HG03469 (cell line): ENCODE results near the gene CTTNBP2NL.
A peak's percentile ranks its signal among the peaks of the same experiment; 100 is the strongest.
"Not testable (repeated sequence)": the region's sequence is repeated elsewhere in the genome, so short reads cannot be mapped to it uniquely, and the experiment has no call there.

ENCODE experiments used
- ATAC-seq: cut with Tn5 transposase; IDR thresholded peaks from one replicate; pipeline ENCODE4 v1.9.1; 2021; ENCODE audit warnings: mild to moderate bottlenecking, moderate library complexity, moderate number of reproducible peaks; ENCODE audit not compliant: unreplicated experiment

Gene CTTNBP2NL

DNA sequence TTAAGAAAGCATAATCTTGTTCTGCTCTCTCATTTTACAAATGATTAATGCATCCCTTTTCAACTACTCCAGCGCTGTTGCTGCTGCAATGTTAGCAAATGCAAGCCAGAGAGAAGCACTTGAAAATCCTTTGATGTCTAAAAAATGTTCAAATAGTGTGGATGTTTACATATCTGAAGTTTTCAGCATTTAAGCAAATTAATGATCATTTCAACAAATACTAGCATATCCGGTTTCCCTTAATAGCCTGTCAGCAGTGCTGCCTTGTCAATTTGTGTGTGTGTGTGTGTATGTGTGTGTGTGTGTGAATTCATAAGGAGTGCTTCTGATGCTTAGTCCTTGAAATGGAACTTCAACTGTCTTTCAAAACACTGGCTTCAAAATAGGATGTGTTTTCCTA is 64.6 kb downstream of the CTTNBP2NL start:
- ATAC-seq, result no peak

DNA sequence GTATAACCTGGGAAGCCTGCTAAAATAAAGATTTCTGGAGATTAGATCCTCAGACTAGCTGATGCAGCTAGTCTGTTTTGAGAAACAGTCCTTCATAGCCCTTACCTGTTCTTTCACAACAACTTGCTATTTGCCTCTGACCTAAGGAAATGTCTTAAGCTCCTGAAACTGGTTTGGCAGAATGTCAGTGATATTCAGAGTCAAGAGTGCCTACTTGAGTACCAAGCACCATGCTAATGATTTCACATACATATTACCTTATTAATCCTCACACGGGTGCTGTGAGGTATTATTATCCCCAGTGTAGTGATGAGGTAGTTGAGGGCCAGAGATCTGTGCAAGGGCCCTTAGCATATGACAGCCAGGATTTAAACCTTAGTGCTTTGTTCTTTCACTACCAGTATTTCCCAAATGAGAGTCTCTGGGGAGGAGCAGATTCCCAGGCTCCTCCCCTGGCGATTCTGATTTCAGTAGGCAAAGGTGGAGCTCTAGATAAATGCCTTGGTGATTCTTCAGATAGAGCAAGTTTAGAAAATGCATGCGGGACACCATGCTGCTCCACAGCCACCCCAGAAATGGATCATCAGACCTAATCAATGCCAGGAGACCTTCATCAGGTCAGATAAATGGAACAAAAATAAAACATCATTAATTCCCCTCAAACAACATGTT is 65.3 kb downstream of the CTTNBP2NL start:
- ATAC-seq, result no peak

DNA sequence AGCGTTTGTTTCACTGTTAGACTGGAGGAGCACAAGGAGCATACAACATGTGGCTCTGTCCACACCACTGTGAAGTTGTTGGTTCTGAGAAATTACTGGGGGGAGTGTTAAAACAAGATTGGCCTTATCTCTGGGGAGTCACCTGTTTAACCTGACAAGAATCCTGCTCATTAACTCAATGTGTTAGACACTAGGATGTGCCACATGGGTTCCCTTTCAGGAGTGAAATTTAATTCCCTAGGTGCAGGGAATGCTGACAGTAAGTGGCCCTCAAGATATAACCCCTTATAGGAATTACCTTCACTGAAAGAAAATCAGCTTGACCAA is 66.9 kb downstream of the CTTNBP2NL start:
- no peak for ATAC-seq

DNA sequence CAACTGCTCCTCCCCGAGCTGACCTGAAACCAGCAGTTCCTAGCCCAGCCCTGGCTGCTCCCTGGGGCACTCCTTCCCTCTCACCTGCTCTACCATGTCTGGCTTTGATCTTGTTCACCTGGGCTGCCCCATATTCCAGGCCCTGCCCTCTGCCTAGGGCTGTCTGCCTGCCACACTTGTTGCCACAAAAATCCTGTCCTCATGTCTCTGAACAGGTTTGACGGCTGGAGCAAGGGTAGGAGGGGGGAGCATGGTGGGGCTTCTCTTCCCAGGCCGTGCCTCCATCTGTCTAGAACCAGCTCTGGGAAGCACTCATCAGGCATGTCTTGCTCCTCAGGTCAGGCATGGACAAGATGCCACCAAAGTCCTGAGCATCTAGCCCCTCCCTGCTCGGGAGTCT is 68.5 kb downstream of the CTTNBP2NL start:
- no peak for ATAC-seq

DNA sequence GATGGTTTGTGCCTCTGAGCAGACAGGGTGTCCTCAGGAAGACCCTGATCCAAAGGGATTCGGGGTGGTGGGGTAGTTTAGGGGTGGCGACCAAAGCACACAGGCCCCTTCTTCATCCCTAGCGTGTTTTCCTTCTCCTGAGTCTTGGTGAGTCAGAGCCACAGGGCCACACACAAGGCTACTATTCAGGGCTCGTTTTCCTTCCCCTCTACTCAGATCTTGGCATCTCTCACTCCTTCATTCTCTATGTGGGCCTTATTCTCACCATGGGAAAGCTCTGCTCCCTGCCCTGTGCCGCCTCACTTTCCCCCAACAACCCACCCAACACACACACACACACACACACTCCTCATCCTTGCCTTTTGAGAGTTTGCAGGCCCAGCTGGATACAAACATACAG is 69.1 kb downstream of the CTTNBP2NL start:
- ATAC-seq, result no peak

DNA sequence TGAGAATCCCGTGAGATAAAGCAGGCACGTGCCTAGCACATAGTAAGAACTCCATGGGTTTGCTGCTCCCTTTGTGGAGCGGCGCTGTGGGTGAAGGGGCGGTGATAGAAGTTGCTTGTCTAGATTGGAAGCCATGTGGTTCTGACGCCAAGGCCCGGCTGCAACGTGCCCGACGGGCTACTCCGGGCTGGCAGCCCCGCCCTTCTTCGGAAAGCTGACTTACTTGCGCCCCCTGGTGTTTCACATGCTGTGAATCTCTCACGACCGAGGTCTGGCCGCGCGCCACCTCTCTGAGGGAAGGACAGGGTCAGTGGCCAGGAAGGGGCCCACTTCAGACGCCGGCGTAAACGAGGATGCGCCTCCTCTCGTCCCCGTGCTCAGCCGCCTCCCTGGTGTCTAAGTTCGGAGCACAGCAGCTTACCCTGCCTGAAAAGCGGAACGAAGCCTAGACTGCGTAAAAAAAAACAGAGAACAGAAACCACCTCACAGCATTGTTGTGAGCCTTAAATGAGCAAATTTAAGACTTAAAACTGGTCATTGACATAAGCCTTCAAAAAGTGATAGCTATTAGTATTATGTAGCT is 70.2 kb downstream of the CTTNBP2NL start:
- ATAC-seq, result peak; percentile 52

DNA sequence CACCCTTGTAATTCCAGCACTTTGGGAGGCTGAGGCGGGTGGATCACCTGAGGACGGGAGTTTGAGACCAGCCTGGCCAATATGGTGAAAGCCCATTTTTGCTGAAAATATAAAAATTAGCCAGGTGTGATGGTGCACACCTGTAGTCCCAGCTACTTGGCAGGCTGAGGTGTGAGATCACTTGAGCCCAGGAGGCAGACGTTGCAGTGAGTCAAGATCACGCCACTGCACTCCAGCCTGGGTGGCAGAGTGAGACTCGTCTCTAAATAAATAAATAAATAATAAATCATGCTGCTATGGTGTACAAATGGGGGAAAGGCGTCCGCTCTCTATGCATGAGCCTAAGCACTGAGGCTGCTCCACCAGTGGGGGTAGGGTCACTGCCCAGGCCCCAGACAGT is 74.3 kb downstream of the CTTNBP2NL start:
- not testable (repeated sequence) for ATAC-seq

DNA sequence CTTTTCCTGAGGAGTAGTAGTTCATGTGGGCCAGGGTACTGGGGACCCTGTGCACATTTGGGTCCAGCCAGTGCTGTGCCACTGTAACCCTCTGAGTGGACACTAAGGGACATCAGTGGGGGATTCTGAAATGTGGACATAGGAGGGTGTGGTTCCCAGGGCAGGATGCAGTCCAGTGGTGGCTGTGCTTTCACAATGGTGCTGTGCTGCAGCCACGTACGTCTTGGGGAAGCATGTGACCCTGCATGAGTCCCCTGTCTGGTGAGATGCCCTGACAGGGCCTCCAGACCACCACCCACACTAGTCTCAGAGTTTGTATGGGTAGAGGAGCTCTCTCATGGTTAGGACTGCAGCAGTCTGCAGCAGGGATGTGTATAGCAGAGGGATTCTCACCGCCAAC is 75.0 kb downstream of the CTTNBP2NL start:
- no peak for ATAC-seq

DNA sequence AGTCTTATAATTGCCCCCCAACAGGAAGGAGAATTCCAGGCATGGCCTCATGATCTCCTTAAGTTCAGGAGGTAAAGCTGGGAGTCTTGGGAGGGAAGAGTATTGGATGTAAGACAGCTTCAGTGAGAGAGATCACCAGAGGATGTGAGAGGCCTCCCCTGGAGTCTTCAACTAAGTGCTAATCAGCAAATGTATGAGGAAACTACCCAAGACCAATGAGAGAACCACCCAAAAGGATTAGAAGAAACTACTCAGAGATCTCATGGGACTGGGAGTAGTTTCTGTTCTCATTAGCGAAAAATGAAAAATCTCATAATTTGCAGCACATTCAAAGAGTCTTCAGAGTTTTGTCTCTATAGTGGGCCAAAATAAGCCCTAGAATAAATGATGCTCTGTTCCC is 76.1 kb downstream of the CTTNBP2NL start:
- no peak for ATAC-seq

DNA sequence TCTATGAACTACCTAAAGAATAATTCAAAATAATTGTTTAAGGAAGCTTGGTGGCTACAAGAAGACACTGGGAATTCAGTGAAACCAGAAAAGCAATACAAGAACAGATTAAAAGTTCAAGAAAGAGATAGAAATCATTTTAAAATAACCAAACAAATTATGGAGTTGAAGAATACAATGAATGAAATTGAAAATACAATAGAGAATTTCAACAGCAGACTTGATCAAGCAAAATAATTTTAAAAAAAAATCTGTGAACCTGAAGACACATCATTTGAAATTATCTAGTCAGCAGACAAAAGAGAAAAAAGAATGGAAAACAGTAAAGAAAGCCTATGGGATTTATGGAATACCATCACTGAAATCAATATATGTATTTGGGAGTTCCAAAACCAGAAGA is 81.5 kb downstream of the CTTNBP2NL start:
- ATAC-seq, result no peak

DNA sequence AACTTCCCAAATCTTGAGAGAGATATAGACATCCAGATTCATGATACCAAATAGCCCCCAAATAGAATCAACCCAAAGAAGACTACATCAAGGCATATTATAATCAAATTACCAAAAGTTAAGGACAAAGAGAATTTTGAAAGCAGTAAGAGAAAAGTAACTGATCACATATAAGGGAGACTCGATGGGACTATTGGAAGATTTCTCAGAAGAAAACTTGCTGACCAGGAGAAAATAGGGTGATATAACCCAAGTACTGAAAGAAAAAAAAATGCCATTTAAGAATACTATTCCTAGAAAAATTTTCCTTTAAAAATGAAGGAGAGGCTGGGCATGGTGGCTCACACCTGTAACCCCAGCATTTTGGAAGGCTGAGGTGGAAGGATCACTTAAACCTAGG is 82.3 kb downstream of the CTTNBP2NL start:
- ATAC-seq, result no peak

DNA sequence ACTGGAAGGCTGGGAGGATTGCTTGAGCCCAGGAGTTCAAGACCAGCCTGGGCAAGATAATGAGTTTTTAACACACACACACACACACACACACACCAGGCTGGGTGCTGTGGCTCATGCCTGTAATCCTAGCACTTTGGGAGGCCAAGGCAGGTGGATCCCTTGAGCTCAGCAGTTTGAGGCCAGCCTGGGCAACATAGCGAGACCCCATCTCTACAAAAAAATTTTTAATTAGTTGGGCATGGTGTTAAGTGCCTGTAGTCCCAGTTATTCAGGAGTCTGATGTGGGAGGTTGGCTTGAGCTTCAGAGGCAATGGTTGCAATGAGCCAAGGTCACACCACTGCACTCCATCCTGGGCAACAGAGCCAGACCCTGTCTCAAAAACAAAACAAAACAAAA is 90.0 kb downstream of the CTTNBP2NL start:
- not testable (repeated sequence) for ATAC-seq

DNA sequence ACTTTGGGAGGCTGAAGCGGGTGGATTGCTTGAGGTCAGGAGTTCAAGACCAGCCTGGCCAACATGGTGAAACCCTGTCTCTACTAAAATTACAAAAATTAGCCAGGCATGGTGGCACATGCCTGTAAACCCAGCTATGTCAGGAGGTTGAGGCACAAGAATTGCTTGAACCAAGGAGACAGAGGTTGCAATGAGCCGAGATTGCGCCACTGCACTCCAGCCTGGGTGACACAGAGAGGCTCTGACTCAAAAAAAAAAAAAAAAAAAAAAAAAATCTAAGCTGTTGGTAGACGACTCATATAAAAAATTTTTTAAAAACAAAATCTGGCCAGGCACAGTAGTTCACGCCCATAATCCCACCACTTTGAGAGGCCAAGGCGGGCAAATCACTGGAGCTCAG is 91.7 kb downstream of the CTTNBP2NL start:
- ATAC-seq, result not testable (repeated sequence)

DNA sequence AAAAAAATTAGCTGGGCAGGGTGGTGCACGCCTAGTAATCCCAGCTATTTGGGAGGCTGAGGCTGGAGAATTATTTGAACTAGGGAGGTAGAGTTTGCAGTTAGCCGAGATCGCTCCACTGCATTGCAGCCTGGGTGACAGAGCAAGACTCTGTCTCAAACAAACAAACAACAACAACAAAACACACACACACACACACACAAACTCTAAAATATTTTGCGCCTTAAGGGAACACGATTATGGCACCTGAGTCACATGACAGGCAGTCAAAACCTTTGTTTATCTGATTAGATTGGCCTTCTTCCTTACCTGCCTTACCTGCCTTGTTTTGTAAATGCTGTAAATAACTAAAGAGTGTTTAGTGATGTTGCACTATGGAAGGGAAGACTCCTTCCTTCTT is 92.1 kb downstream of the CTTNBP2NL start:
- no peak for ATAC-seq

DNA sequence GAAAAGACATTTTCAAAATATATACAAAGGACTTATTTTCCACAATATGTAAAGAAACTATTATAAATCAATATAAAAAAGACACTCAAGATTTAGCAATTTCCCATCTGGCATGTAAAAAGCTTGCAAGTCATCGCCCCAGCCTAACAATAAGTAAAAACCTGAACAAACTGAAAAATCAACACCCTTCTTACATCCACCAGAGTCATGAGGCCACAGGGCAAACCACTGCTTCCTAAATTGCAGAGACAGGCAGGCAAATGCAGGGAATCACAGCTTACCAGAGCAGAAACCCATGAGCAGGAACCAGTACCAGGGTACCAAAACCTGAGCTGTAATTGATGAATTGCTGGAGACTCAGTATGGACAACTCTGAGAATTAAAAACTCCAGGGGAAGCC is 96.1 kb downstream of the CTTNBP2NL start:
- ATAC-seq, result no peak

DNA sequence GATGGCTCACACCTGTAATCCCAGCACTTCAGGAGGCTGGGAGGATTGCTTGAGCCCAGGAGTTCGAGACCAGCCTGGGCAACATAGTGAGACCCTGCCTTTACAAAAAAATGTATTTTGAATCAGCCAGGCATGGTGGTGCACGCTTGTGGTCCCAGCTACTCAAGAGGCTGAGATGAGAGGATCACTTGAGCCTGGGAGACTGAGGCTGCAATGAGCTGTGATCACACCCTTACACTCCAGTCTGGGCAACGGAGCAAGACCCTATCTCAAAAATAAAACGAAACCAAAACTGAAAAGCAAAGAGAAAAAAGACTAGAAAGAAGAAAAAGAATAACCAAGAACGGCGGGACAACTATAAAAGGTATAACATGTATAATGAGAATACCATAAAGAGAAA is 97.3 kb downstream of the CTTNBP2NL start:
- no peak for ATAC-seq

DNA sequence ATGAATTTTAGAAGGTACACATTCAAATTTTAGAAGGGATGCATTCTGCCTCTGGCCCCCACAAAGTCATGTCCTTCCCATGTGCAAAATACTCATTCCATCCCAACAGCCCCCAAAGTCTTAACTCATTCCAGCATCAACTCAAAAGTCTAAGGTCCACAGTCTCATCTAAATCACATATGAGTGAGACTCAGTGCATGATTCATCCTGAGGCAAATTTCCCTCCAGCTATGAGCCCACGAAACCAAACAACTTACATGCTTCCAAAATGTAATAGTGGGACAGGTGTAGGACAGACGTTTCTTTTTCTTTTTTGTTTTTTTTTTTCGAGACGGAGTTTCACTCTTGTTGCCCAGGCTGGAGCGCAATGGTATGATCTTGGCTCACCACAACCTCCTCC is 100.3 kb downstream of the CTTNBP2NL start:
- ATAC-seq, result no peak

DNA sequence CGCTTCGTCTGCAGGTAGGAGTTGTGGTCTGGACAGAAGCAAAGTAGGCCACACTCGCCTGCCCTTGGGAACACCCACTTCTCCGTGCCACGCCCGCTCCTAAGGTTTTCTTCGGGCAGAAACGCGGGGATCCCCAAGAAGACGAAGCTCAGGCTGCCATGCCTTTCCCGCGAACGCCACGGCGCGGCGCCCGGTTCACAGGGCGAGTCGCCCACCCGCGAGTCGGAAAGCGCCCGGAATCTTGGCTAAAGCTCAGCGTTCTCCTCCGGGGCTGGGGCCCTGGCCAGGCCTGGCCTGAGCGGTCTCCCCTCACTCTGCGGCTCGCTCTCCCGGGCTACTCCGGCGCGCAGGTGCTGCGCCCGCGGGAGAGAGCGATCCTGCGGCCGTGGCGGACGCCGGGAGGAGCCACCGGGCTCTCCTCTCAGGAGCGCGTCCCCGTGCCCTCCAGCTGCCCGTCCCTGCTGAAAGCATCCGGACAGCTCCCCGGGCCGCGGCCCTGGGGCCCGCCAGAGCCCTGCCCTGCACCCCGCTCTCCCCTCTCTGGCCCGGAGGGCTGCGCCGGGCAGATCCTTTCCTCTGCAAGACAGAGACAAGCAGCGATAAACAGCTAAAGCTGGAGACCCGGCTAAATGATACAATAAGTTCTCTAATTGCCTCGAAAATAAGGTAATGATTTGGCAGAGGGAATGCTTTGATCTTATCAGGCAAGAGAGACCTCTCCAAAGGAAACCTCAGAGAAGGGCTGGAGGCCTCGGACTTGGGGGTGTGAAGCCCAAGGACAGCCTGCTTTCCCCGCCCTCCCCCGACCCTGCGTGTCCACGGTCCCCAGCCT is 106.0 kb downstream of the CTTNBP2NL start:
- ATAC-seq, result no peak

DNA sequence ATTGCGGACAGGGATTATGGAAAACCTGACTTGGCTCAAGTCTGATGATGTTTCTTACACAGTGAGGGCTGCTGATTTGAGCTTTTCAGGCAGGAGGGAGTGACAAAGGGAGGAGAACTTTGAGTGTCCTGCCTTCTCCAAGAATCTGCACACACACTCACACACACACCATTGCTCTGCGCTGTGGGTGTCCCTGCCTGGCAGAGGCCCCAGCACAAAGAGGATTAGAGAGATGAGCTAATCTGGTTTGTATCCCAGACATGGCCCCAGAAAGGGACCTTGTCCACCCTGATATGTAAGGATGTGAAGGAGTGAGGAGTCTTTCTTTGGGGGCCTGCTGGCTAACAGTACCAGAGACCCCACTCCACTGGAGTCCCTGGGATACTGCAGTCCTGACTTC is 106.8 kb downstream of the CTTNBP2NL start:
- no peak for ATAC-seq

DNA sequence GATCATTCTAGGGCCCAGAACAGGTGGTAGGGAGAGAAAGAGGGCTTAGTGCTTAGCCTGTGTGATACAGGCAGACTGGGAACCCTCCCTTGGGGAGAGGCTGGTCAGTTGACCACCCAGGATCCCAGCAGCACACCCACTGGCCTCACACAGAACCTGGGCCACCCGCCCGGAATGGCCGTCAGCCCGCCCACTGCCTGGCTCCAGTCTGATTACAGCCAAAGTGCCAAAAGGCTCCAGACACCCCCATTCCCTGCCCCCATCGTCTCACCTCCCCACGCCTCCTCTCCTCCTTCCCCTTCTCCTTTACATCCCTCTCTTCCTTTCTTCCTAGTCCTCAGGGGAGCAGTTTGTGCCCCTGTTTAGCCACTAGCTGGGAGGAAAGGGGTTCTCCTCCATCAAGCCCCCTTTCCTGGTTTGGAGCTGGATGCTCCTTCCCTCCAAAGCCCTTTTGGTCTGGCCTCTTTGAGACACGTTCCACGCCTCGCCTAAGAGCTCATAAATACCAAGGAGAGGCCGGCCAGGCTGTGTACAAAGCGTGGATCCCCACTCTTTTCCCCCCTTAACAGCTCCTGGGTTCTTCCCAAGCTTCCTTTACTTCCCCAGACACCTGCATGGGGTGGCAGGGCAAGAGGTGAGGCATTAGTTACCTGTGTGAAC is 108.1 kb downstream of the CTTNBP2NL start:
- no peak for ATAC-seq

DNA sequence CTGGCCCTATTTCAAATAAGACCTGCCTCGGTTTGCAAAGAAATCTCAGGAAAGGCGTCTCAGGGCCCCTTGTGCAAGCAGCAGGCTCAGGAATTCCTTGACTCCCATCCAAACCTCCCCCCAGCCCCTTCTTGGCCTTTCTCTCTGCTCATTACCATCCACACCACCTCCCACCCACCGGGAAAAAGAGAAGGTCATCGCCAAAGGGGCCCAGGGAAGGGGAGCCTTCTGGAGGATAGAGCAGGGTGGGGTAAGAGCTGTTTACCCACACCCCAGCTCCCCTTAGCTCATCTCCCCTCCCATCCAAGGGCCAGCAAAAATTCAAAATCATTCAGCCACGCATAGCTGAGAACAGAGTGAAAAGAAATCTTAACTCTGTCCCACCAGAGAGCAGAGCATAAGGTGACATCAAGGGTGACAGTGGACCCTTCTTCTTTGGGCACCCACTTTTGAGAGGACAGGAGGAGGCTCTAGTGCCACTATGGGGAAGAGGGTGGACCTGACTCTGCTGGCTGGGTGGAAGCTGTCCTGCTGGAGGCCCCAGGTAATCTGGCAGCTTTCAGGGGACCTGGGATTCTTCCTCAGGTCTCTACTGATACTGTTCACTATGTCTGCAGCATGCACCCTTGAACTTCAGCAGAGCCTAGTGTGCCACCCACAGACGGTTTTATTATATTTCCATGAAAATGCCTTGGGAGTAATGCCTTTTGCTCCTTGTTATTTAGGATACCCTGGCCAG is 108.8 kb downstream of the CTTNBP2NL start:
- ATAC-seq, result no peak
